ENCODE results near the gene PDZK1. TPM values are rescaled to one million over a fixed set of nuclear protein-coding genes. Genes with fewer than 3 reads are reported as not detected.

Gene PDZK1
- total RNA-seq, 1 donor, result 0.36 TPM

- H3K27me3 ChIP-seq (ENCODE audit: insufficient read depth, low read length), result no peaks in the 10 kb centered on the region
- H3K36me3 ChIP-seq (ENCODE audit: insufficient read depth, low read length), result no peaks in the 10 kb centered on the region
- H4K20me1 ChIP-seq (ENCODE audit: insufficient read depth, low read length), result no peaks in the 10 kb centered on the region
- no peak for TF ChIP-seq CTCF (IDR thresholded peaks at IDR 0.05; ENCODE audit: extremely low read depth, low read depth, low read length)
- H3K4me2 ChIP-seq (ENCODE audit: insufficient read depth, low read length), result no peak overlapping the region
- H3K27ac ChIP-seq (ENCODE audit: low read depth, low read length), result no peak overlapping the region
- H3K4me1 ChIP-seq (ENCODE audit: insufficient read depth, low read length), result peaks cover 5% of the 10 kb centered on the region
- no peaks in the 10 kb centered on the region for H3K79me2 ChIP-seq (ENCODE audit: insufficient read depth, low read length)
- no peak for DNase-seq (ENCODE audit: insufficient read length, low spot score, missing footprints)
- H2AFZ ChIP-seq (ENCODE audit: low read length), result no peak overlapping the region
- no peaks in the 10 kb centered on the region for H3K9me3 ChIP-seq (ENCODE audit: low read depth, low read length)
- H3K4me3 ChIP-seq (ENCODE audit: insufficient read depth, low read length), result no peak overlapping the region
Measured at GRCh38 chr1:145695821-145696629, 11.1 kb downstream of the PDZK1 start.

GRCh38 chr1:145692785-145693443 lies 14.3 kb downstream of the PDZK1 start:
- peaks cover 14% of the 10 kb centered on the region for H3K4me1 ChIP-seq (ENCODE audit: insufficient read depth, low read length)
- no peak for TF ChIP-seq CTCF (IDR thresholded peaks at IDR 0.05; ENCODE audit: extremely low read depth, low read depth, low read length)
- no peaks in the 10 kb centered on the region for H3K9me3 ChIP-seq (ENCODE audit: low read depth, low read length)
- H3K79me2 ChIP-seq (ENCODE audit: insufficient read depth, low read length), result no peaks in the 10 kb centered on the region
- H3K36me3 ChIP-seq (ENCODE audit: insufficient read depth, low read length), result no peaks in the 10 kb centered on the region
- DNase-seq (ENCODE audit: insufficient read length, low spot score, missing footprints), result no peak
- no peaks in the 10 kb centered on the region for H3K27me3 ChIP-seq (ENCODE audit: insufficient read depth, low read length)
- H3K4me3 ChIP-seq (ENCODE audit: insufficient read depth, low read length), result no peak overlapping the region
- H3K4me2 ChIP-seq (ENCODE audit: insufficient read depth, low read length), result no peak overlapping the region
- H4K20me1 ChIP-seq (ENCODE audit: insufficient read depth, low read length), result no peaks in the 10 kb centered on the region
- no peak overlapping the region for H3K27ac ChIP-seq (ENCODE audit: low read depth, low read length)
- no peak overlapping the region for H2AFZ ChIP-seq (ENCODE audit: low read length)

- Histone ChIP-seq H3K27ac (ENCODE audit: low read depth, low read length) (peak overlapping the region; percentile 36), H3K9me3 (ENCODE audit: low read depth, low read length) (no peaks in the 10 kb centered on the region), H3K79me2 (ENCODE audit: insufficient read depth, low read length) (no peaks in the 10 kb centered on the region), H3K4me1 (ENCODE audit: insufficient read depth, low read length) (peaks cover 14% of the 10 kb centered on the region), H3K4me3 (ENCODE audit: insufficient read depth, low read length) (no peak overlapping the region), H3K27me3 (ENCODE audit: insufficient read depth, low read length) (no peaks in the 10 kb centered on the region), H2AFZ (ENCODE audit: low read length) (no peak overlapping the region), H3K4me2 (ENCODE audit: insufficient read depth, low read length) (peak overlapping the region; percentile 35), H3K36me3 (ENCODE audit: insufficient read depth, low read length) (no peaks in the 10 kb centered on the region), H4K20me1 (ENCODE audit: insufficient read depth, low read length) (no peaks in the 10 kb centered on the region)
- no peak for TF ChIP-seq CTCF (IDR thresholded peaks at IDR 0.05; ENCODE audit: extremely low read depth, low read depth, low read length)
- peak; percentile 90 for DNase-seq (ENCODE audit: insufficient read length, low spot score, missing footprints)
Measured at GRCh38 chr1:145690587-145691558, 16.3 kb downstream of the PDZK1 start.
